Neural cell (in vitro differentiated cells): Measurements from ENCODE around the gene ZNF785.

Source experiments
- CTCF ChIP-seq: fragments of 450-650 bp; IDR thresholded peaks from 2 replicates; pipeline ENCODE4 v1.5.1; 2014; ENCODE audit warnings: antibody characterized with exemption, mild to moderate bottlenecking, moderate library complexity; ENCODE audit not compliant: poor library complexity, severe bottlenecking
- EP300 ChIP-seq: fragments of 450-650 bp; conservative IDR thresholded peaks from 2 replicates; pipeline ENCODE4 v1.6.1; 2014; ENCODE audit warnings: antibody characterized with exemption, mild to moderate bottlenecking, moderate library complexity; ENCODE audit not compliant: poor library complexity, severe bottlenecking
- REST ChIP-seq: IDR thresholded peaks from 2 replicates; pipeline ENCODE4 v1.6.1; 2012; ENCODE audit warnings: borderline replicate concordance
- TAF1 ChIP-seq: IDR thresholded peaks from 2 replicates; pipeline ENCODE4 v1.6.1; 2012; ENCODE audit warnings: low read depth

GRCh38 chr16:30569746-30570635 is 15.5 kb downstream of the ZNF785 start:
- TF ChIP-seq CTCF (no peak), REST (no peak), TAF1 (no peak), EP300 (no peak)
